ENCODE results near the gene TBC1D4.

- no peak for TF ChIP-seq EZH2 (IDR thresholded peaks at IDR 0.05; ENCODE audit: insufficient read depth, low read length)
- TF ChIP-seq, protein P1, sequence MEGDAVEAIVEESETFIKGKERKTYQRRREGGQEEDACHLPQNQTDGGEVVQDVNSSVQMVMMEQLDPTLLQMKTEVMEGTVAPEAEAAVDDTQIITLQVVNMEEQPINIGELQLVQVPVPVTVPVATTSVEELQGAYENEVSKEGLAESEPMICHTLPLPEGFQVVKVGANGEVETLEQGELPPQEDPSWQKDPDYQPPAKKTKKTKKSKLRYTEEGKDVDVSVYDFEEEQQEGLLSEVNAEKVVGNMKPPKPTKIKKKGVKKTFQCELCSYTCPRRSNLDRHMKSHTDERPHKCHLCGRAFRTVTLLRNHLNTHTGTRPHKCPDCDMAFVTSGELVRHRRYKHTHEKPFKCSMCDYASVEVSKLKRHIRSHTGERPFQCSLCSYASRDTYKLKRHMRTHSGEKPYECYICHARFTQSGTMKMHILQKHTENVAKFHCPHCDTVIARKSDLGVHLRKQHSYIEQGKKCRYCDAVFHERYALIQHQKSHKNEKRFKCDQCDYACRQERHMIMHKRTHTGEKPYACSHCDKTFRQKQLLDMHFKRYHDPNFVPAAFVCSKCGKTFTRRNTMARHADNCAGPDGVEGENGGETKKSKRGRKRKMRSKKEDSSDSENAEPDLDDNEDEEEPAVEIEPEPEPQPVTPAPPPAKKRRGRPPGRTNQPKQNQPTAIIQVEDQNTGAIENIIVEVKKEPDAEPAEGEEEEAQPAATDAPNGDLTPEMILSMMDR (IDR thresholded peaks at IDR 0.05; ENCODE audit: insufficient read depth, low read depth, low read length): no peak
Observed at GRCh38 chr13:75390229-75390628, 91.7 kb downstream of the TBC1D4 start.

Measured in astrocyte (in vitro differentiated cells and primary cell).